ENCODE data around the gene DNAH14. TPM values are rescaled to one million over a fixed set of nuclear protein-coding genes. Genes with fewer than 3 reads are reported as not detected.

Gene DNAH14
- total and polyA plus RNA-seq, 10 of the 15 experiments (the other 5 are each of a cell fraction or from before 2014, with no cell fraction given) = 2.0 to 7.9 (median 4.8) TPM

DNA sequence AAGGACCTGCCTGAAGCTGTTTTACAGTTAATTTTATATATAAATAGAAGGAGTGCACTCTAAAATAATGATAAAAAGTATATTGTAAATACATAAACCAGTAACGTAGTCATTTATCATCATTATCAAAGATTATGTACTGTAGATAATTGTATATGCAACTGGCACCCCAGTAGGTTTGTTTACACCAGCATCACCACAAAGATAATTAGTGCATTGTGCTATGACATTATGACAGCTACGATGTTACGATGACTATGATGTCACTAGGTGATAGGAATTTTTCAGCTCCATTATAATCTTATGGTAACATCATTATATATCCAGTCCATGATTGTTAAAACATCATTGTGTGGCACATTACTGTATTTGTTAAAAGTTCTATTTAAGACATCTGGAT is 313.1 kb downstream of the DNAH14 start:
- WGBS (ENCODE audit: insufficient coverage, insufficient replicate concordance, low lambda C conversion rate, missing lambda C conversion rate) = 16% methylated on average over 3 of the region's 3 CpGs
- Histone ChIP-seq H4K20me1 (ENCODE audit: control insufficient read depth, insufficient read depth) (no peaks in the 10 kb centered on the region), H3K9me3 (replicated peaks; ENCODE audit: control insufficient read depth, insufficient read depth, low read length) (no peaks in the 10 kb centered on the region), H3K4me2 (ENCODE audit: control insufficient read depth, insufficient read depth) (no peak overlapping the region), H3K4me3 (no peak overlapping the region), H3K9ac (ENCODE audit: control insufficient read depth, insufficient read depth, low read length) (no peak overlapping the region), H3K27ac (ENCODE audit: control insufficient read depth, insufficient read depth) (no peak overlapping the region), H2AFZ (ENCODE audit: control insufficient read depth, low read depth, low read length) (no peak overlapping the region), H3K4me1 (ENCODE audit: control insufficient read depth, insufficient read depth, low read length) (no peaks in the 10 kb centered on the region), H3K36me3 (ENCODE audit: control insufficient read depth in 2 of 2, insufficient read depth in 2 of 2, low read length in 1 of 2) (no peaks in the 10 kb centered on the region), H3K27me3 (replicated peaks in 1 of 2; ENCODE audit: control insufficient read depth in 2 of 2, insufficient read depth in 2 of 2, low read length in 1 of 2) (no peaks in the 10 kb centered on the region), H3K79me2 (ENCODE audit: control insufficient read depth, insufficient read depth, low read length) (no peaks in the 10 kb centered on the region)
- ChIA-PET SMC1A (ENCODE audit: uncharacterized antibody, unreplicated experiment) (no interaction called here), POLR2A (no interaction called here), CTCF (no interaction called here), RAD21 (ENCODE audit: unreplicated experiment) (no interaction called here)
- intact Hi-C loops (cut with micrococcal nuclease; ENCODE audit: unreplicated experiment) (no loop called here), in situ Hi-C loops (cut with MboI) (no loop called here)
- TF ChIP-seq, protein P1, sequence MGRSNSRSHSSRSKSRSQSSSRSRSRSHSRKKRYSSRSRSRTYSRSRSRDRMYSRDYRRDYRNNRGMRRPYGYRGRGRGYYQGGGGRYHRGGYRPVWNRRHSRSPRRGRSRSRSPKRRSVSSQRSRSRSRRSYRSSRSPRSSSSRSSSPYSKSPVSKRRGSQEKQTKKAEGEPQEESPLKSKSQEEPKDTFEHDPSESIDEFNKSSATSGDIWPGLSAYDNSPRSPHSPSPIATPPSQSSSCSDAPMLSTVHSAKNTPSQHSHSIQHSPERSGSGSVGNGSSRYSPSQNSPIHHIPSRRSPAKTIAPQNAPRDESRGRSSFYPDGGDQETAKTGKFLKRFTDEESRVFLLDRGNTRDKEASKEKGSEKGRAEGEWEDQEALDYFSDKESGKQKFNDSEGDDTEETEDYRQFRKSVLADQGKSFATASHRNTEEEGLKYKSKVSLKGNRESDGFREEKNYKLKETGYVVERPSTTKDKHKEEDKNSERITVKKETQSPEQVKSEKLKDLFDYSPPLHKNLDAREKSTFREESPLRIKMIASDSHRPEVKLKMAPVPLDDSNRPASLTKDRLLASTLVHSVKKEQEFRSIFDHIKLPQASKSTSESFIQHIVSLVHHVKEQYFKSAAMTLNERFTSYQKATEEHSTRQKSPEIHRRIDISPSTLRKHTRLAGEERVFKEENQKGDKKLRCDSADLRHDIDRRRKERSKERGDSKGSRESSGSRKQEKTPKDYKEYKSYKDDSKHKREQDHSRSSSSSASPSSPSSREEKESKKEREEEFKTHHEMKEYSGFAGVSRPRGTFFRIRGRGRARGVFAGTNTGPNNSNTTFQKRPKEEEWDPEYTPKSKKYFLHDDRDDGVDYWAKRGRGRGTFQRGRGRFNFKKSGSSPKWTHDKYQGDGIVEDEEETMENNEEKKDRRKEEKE (IDR thresholded peaks at IDR 0.05) = no peak
- TF ChIP-seq JUND (IDR thresholded peaks at IDR 0.05; ENCODE audit: low read depth, low read length) (no peak), FOS (IDR thresholded peaks at IDR 0.05; ENCODE audit: borderline replicate concordance, extremely low read depth, insufficient read length) (no peak), NR2C2 (IDR thresholded peaks at IDR 0.05; ENCODE audit: borderline replicate concordance, control insufficient read depth, insufficient read length, low read depth) (no peak), RUNX3 (IDR thresholded peaks at IDR 0.05; ENCODE audit: low read length) (no peak), FOXK2 (IDR thresholded peaks at IDR 0.05) (no peak), ZNF384 (IDR thresholded peaks at IDR 0.05; ENCODE audit: borderline replicate concordance, low read depth, low read length) (no peak), JUNB (IDR thresholded peaks at IDR 0.05) (no peak), PML (IDR thresholded peaks at IDR 0.05; ENCODE audit: low read length) (no peak), RB1 (IDR thresholded peaks at IDR 0.05; ENCODE audit: borderline replicate concordance) (no peak), RFX5 (IDR thresholded peaks at IDR 0.05; ENCODE audit: low read depth, low read length) (no peak)
- TF ChIP-seq, protein P2, sequence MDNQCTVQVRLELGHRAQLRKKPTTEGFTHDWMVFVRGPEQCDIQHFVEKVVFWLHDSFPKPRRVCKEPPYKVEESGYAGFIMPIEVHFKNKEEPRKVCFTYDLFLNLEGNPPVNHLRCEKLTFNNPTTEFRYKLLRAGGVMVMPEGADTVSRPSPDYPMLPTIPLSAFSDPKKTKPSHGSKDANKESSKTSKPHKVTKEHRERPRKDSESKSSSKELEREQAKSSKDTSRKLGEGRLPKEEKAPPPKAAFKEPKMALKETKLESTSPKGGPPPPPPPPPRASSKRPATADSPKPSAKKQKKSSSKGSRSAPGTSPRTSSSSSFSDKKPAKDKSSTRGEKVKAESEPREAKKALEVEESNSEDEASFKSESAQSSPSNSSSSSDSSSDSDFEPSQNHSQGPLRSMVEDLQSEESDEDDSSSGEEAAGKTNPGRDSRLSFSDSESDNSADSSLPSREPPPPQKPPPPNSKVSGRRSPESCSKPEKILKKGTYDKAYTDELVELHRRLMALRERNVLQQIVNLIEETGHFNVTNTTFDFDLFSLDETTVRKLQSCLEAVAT (IDR thresholded peaks at IDR 0.05) = no peak
- TF ChIP-seq, protein P3, sequence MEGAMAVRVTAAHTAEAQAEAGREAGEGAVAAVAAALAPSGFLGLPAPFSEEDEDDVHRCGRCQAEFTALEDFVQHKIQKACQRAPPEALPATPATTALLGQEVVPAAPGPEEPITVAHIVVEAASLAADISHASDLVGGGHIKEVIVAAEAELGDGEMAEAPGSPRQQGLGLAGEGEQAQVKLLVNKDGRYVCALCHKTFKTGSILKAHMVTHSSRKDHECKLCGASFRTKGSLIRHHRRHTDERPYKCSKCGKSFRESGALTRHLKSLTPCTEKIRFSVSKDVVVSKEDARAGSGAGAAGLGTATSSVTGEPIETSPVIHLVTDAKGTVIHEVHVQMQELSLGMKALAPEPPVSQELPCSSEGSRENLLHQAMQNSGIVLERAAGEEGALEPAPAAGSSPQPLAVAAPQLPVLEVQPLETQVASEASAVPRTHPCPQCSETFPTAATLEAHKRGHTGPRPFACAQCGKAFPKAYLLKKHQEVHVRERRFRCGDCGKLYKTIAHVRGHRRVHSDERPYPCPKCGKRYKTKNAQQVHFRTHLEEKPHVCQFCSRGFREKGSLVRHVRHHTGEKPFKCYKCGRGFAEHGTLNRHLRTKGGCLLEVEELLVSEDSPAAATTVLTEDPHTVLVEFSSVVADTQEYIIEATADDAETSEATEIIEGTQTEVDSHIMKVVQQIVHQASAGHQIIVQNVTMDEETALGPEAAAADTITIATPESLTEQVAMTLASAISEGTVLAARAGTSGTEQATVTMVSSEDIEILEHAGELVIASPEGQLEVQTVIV (IDR thresholded peaks at IDR 0.05; ENCODE audit: borderline replicate concordance, partially characterized antibody) = no peak
- DNase-seq (ENCODE audit: low read depth, low spot score) = no peak
- no TSS peak for BruUV-seq (replicated peaks)
- FAIRE-seq = no peak
- ATAC-seq = no peak

Data from GM12878 (cell line).